GM13976 (cell line): Measurements from ENCODE around the gene SPAM1.

Experiments
- DNase-seq: peaks from one replicate; pipeline ENCODE4 v3.0.0; 2012; ENCODE audit warnings: low spot score
- CTCF ChIP-seq: IDR thresholded peaks from 2 replicates; pipeline ENCODE4 v1.5.1; 2012; ENCODE audit warnings: borderline replicate concordance, mild to moderate bottlenecking; ENCODE audit not compliant: insufficient read depth; ENCODE audit errors: extremely low read depth, missing control alignments, control extremely low read depth
- in situ Hi-C: fragments of 300-500 bp; cut with MboI; formaldehyde crosslinking; loops from one replicate; pipeline ENCODE4 v1.12.0; 2022; ENCODE audit warnings: low sequenced_read_pairs, mixed read lengths, inconsistent platforms; ENCODE audit not compliant: unreplicated experiment

Gene SPAM1

GRCh38 chr7:123974326-123974908, 49.4 kb downstream of the SPAM1 start:
- no peak for TF ChIP-seq CTCF
- in situ Hi-C loops, result no loop called here
- no peak for DNase-seq

GRCh38 chr7:123975084-123975483, 50.0 kb downstream of the SPAM1 start:
- TF ChIP-seq CTCF, result no peak
- DNase-seq, result no peak
- in situ Hi-C loops, result no loop called here

GRCh38 chr7:123977081-123977480, 52.0 kb downstream of the SPAM1 start:
- no peak for TF ChIP-seq CTCF
- DNase-seq, result no peak
- in situ Hi-C loops, result no loop called here

GRCh38 chr7:123979876-123980275, 54.8 kb downstream of the SPAM1 start:
- no peak for DNase-seq
- in situ Hi-C loops, result no loop called here
- TF ChIP-seq CTCF, result no peak

- in situ Hi-C loops, result no loop called here
- no peak for DNase-seq
- TF ChIP-seq CTCF, result no peak
These were observed 62.4 kb downstream of the SPAM1 start for GRCh38 chr7:123987445-123987844.

- no peak for TF ChIP-seq CTCF
- in situ Hi-C loops, result no loop called here
- no peak for DNase-seq
These were observed 68.0 kb downstream of the SPAM1 start for GRCh38 chr7:123992913-123993518.

- TF ChIP-seq CTCF, result no peak
- in situ Hi-C loops, result no loop called here
These were observed 69.0 kb downstream of the SPAM1 start for GRCh38 chr7:123993996-123994395.

More at GRCh38 chr7:123993996-123994395, 69.0 kb downstream of the SPAM1 start:
- DNase-seq, result no peak
